HCT116 (cell line): ENCODE results near the gene BCDIN3D.

Source experiments
- ATF3 ChIP-seq: IDR thresholded peaks from 2 replicates; pipeline ENCODE4 v1.6.1; 2012
- CEBPB ChIP-seq: IDR thresholded peaks from 2 replicates; pipeline ENCODE4 v1.6.1; 2012; ENCODE audit warnings: low read depth
- CTCF ChIP-seq, 3 experiments: fragments of 200-600 bp in 1 of 3; sonication (generic) in 1 of 3; IDR thresholded peaks in 2 of 3; conservative IDR thresholded peaks in 1 of 3; 2 replicates each; pipeline ENCODE4 v1.5.1; 2012 to 2017; ENCODE audit warnings: low read depth in 2 of 3, low read length in 2 of 3, antibody characterized with exemption in 1 of 3, borderline replicate concordance in 1 of 3, control low read depth in 1 of 3, mild to moderate bottlenecking in 1 of 3, mixed read lengths in 1 of 3, mixed run types in 1 of 3, moderate library complexity in 1 of 3; ENCODE audit not compliant: insufficient read depth in 1 of 3
- EZH2 ChIP-seq: fragments of 200-600 bp; sonication (generic); IDR thresholded peaks from 2 replicates; pipeline ENCODE4 v1.6.1; 2017; ENCODE audit warnings: antibody characterized with exemption, mixed run types
- EZH2phosphoT487 ChIP-seq: fragments of 200-600 bp; IDR thresholded peaks from 2 replicates; pipeline ENCODE4 v1.6.1; 2018; ENCODE audit warnings: antibody characterized with exemption, borderline replicate concordance
- JUND ChIP-seq: IDR thresholded peaks from 2 replicates; pipeline ENCODE4 v1.6.1; 2012
- MAX ChIP-seq: IDR thresholded peaks from 2 replicates; pipeline ENCODE4 v1.6.1; 2012
- POLR2A ChIP-seq: IDR thresholded peaks from 2 replicates; pipeline ENCODE4 v1.7.0; 2011; ENCODE audit warnings: borderline replicate concordance; ENCODE audit not compliant: insufficient read depth, insufficient read length; ENCODE audit errors: extremely low read depth
- RAD21 ChIP-seq: IDR thresholded peaks from 2 replicates; pipeline ENCODE4 v1.6.1; 2012; ENCODE audit warnings: low read depth, mild to moderate bottlenecking
- ZNF274 ChIP-seq: fragments of 200-500 bp; sonication (Bioruptor generic); IDR thresholded peaks from 2 replicates; pipeline ENCODE4 v1.6.1; 2014; ENCODE audit warnings: mild to moderate bottlenecking, low read depth, low read length, inconsistent platforms
- TF ChIP-seq, protein P1 (sequence below): IDR thresholded peaks from 2 replicates; pipeline ENCODE4 v1.6.1; 2012; ENCODE audit warnings: low read depth
- TF ChIP-seq, protein P2 (sequence below): IDR thresholded peaks from 2 replicates; pipeline ENCODE4 v1.6.1; 2011; ENCODE audit warnings: mild to moderate bottlenecking, low read length, moderate library complexity; ENCODE audit not compliant: insufficient replicate concordance; ENCODE audit errors: extremely low read depth

GRCh38 chr12:49796155-49796554 is 46.8 kb downstream of the BCDIN3D start:
- TF ChIP-seq EZH2 (no peak), MAX (no peak), CTCF (IDR thresholded peaks at IDR 0.05 in 2 of 3, conservative IDR thresholded peaks at IDR 0.05 in 1 of 3; ENCODE audit: borderline replicate concordance in 1 of 3, insufficient read depth in 1 of 3, low read depth in 2 of 3, low read length in 2 of 3) (no peak), CEBPB (no peak), POLR2A (no peak), ATF3 (no peak), EZH2phosphoT487 (no peak), RAD21 (no peak), ZNF274 (no peak), JUND (no peak)
- TF ChIP-seq, protein P1, sequence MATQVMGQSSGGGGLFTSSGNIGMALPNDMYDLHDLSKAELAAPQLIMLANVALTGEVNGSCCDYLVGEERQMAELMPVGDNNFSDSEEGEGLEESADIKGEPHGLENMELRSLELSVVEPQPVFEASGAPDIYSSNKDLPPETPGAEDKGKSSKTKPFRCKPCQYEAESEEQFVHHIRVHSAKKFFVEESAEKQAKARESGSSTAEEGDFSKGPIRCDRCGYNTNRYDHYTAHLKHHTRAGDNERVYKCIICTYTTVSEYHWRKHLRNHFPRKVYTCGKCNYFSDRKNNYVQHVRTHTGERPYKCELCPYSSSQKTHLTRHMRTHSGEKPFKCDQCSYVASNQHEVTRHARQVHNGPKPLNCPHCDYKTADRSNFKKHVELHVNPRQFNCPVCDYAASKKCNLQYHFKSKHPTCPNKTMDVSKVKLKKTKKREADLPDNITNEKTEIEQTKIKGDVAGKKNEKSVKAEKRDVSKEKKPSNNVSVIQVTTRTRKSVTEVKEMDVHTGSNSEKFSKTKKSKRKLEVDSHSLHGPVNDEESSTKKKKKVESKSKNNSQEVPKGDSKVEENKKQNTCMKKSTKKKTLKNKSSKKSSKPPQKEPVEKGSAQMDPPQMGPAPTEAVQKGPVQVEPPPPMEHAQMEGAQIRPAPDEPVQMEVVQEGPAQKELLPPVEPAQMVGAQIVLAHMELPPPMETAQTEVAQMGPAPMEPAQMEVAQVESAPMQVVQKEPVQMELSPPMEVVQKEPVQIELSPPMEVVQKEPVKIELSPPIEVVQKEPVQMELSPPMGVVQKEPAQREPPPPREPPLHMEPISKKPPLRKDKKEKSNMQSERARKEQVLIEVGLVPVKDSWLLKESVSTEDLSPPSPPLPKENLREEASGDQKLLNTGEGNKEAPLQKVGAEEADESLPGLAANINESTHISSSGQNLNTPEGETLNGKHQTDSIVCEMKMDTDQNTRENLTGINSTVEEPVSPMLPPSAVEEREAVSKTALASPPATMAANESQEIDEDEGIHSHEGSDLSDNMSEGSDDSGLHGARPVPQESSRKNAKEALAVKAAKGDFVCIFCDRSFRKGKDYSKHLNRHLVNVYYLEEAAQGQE: no peak
- TF ChIP-seq, protein P2, sequence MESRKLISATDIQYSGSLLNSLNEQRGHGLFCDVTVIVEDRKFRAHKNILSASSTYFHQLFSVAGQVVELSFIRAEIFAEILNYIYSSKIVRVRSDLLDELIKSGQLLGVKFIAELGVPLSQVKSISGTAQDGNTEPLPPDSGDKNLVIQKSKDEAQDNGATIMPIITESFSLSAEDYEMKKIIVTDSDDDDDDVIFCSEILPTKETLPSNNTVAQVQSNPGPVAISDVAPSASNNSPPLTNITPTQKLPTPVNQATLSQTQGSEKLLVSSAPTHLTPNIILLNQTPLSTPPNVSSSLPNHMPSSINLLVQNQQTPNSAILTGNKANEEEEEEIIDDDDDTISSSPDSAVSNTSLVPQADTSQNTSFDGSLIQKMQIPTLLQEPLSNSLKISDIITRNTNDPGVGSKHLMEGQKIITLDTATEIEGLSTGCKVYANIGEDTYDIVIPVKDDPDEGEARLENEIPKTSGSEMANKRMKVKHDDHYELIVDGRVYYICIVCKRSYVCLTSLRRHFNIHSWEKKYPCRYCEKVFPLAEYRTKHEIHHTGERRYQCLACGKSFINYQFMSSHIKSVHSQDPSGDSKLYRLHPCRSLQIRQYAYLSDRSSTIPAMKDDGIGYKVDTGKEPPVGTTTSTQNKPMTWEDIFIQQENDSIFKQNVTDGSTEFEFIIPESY: no peak
